GM18868 (cell line): ENCODE data around the gene GOLGA3.
"Not testable (repeated sequence)": the region's sequence is repeated elsewhere in the genome, so short reads cannot be mapped to it uniquely, and the experiment has no call there.

Source experiments
- ATAC-seq: cut with Tn5 transposase; IDR thresholded peaks from one replicate; pipeline ENCODE4 v1.9.1; 2021; ENCODE audit warnings: mild to moderate bottlenecking, moderate library complexity; ENCODE audit not compliant: unreplicated experiment

GOLGA3 gene

DNA sequence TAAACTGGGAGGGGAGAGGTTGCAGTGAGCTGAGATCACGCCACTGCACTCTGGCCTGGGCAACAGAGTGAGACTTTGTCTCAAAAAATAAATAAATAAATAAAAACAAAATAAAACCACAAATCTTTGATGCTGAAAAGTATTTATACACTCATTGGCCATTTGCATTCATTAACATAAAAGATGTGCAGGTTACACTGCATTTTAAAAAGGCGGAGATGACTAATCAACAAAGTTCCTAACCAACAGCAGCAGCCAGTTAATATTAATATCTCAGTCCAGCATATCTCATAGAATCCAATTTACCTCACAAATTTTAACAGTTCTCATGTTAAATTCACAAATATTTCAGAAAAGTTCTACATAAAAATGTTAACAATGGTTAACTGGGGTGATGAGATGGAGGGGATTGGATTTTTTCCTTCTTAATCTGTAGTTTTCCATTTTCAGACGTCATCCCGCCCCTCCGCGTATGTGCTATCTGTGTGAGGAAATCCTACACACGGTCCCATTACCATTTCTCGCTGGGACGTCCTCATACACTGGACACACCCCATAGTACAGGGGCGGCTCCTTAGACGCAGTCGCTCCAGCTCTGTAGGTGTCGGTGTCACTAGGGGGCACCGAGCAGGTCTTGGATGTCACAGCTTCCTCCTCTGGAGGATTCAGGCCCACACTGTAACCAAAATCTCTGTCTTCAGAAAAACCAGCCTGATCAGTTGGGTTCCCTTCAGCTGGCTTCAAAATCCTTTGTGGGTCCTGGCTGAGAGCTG lies 74.3 kb downstream of the GOLGA3 start:
- ATAC-seq = no peak

DNA sequence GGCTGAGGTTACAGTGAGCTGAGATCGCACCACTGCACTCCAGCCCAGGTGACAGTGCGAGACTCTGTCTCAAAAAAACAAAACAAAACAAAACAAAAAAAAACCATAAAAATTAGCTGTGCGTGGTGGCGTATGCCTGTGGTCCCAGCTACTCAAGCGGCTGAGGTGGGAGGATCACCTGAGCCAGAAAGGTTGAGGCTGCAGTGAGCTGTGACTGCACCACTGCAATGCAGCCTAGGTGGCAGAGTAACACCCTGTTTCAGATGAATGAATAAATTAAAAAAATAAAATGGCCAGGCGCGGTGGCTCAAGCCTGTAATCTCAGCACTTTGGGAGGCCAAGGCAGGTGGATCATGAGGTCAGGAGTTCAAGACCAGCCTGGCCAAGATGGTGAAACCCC lies 75.0 kb downstream of the GOLGA3 start:
- not testable (repeated sequence) for ATAC-seq

DNA sequence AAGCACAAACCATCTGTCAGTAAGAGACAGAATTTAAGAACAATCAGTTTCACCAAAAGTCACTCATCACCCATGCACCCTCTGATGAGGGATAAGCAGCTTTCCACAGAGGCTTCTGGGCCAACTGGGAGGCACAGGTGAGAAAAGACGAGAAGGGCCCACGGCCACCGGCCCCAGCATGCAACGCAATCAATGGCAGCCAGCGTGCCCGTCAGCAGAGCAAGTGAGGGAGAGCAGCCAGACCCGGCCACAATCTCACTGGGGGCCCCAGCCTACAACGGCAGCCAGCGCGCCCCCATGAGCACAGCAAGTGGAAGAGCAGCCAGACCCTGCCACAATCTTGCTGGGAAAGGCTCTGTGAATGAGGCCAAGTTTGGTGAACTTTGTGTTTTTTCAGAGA lies 80.3 kb downstream of the GOLGA3 start:
- no peak for ATAC-seq

- no peak for ATAC-seq
Observed at GRCh38 chr12:132747896-132748295, 80.8 kb downstream of the GOLGA3 start.

DNA sequence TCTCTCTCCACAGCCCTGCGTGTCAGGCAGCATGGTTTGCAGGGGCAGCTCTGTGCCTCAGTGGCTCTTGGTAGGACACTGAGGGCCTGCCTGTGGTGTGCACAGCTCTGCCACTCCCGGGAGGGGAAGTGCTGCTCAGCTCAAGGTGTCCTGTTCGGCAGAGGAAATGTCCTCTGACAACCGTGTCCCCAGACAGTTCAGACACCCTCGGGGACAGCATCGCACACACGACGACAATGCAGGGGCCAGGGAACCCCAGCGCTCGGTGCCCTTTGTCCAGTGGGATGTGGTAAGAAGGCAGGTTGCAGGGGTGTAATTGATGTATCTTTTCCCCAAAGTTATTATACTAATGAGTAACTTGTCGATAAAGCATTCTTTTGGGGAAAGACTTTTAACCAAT lies 81.3 kb downstream of the GOLGA3 start:
- no peak for ATAC-seq

GRCh38 chr12:132746613-132747012 lies 82.1 kb downstream of the GOLGA3 start:
- ATAC-seq = no peak

- no peak for ATAC-seq
Observed at GRCh38 chr12:132743831-132744230, 84.8 kb downstream of the GOLGA3 start.

DNA sequence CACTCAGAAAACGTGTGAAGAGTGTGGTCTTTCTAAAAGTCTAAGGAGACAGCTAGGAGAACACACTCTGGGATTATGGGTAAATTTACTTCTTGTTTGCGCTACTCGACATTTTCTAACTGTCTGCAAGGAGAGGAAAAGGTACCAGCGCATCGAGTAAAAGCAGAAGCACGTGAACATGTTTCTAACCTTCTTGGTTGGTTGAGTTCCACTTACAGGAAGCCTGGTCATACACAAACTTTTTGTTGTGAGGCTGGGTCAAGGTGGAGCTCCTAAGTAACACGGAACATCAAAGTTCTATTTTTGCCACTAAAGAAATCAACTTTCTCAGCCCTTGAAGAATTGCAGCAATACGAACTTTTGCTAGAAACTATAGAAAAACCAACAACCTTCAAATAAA lies 87.0 kb downstream of the GOLGA3 start:
- ATAC-seq = no peak

DNA sequence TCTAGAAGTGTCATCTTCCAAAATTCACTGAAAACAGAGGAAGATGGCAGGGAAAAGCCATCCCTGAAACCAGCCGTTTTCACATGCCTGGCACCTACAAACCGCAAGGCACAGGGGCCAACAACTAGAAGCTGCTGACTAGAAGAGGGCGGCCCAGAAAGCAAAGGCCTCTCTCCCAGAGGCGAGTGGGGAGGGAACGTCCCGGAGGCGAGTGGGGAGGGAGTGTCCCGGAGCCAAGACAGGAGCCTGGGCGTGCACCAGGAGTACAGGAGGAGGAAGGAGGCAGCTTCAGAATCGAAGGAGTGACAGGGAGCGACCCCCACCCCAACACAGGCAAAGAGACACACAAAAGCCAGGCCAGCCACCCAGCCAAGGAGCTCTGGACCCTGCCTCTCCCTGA lies 88.0 kb downstream of the GOLGA3 start:
- no peak for ATAC-seq

DNA sequence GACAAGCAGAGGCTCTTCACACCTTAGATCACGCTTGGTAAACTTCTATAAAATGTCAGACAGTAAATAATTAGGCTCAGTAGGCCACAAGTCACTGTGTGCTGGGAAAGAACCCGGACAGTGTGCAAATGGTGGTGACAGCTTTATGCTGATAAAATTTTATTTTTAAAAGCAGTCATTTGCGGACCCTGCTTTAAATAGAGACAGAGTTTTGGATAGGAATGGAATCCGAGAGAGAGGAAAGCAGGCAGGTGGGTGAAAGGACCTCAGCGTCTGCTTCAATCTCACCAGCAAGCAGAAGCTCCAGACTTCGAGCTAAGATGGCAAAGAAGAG lies 88.4 kb downstream of the GOLGA3 start:
- no peak for ATAC-seq

DNA sequence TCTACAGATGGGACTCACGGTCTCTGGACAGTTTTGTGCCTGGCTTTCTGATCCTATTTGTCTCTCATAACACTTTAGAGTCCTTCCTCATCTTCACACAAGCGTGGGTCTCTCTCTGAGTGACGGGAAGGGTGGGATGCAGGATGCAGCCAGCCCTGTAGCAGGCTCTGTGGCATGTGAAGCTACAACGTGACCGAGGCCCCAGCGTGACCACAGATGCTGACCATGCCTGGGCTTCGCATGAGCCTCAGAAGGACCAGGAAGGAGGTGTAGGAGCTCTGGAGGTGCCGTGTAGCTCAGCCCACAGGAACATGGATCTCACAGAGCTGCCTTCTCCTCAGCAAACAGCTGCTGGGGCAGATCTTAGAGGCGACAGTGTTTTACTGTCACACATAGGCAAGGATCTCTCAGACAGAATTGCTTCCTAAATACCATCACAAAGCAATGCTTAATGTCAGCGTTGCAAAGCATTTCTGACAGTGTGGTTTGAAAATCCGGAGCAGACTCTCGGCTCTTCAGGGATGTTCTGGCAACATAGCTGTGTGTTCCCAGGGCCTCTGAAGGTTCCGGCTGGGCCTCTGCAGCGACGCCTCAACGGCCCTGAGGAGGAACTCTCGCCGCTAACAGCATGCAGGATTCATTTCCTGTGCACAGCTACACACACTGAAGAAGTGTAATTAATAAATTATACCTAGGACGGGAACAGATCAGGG lies 88.9 kb downstream of the GOLGA3 start:
- no peak for ATAC-seq

GRCh38 chr12:132736913-132737312 lies 91.8 kb downstream of the GOLGA3 start:
- no peak for ATAC-seq

GRCh38 chr12:132736378-132736777 lies 92.3 kb downstream of the GOLGA3 start:
- no peak for ATAC-seq

GRCh38 chr12:132735496-132735895 lies 93.2 kb downstream of the GOLGA3 start:
- no peak for ATAC-seq

DNA sequence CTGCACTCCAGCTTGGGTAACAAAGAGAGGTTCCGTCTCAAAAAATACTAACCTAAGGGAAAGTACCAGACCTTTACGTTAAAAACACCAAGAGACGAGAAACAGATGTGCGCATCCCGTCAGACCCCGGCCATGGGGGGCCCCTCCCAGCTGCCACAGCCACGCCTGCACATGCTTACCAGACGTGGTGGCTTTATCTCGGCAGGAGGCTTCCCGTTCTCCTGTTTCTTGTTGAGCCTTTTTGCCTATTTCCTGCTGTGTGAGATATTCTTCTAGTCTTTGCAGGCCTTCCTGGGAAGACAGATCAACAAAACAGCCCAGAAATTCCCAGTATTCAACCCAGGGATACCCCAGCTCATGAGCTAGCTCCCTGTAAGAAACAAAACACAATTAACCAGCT lies 94.5 kb downstream of the GOLGA3 start:
- ATAC-seq = no peak

GRCh38 chr12:132731574-132731973 lies 97.1 kb downstream of the GOLGA3 start:
- ATAC-seq = no peak

- ATAC-seq = no peak
Observed at GRCh38 chr12:132730353-132730752, 98.3 kb downstream of the GOLGA3 start.

DNA sequence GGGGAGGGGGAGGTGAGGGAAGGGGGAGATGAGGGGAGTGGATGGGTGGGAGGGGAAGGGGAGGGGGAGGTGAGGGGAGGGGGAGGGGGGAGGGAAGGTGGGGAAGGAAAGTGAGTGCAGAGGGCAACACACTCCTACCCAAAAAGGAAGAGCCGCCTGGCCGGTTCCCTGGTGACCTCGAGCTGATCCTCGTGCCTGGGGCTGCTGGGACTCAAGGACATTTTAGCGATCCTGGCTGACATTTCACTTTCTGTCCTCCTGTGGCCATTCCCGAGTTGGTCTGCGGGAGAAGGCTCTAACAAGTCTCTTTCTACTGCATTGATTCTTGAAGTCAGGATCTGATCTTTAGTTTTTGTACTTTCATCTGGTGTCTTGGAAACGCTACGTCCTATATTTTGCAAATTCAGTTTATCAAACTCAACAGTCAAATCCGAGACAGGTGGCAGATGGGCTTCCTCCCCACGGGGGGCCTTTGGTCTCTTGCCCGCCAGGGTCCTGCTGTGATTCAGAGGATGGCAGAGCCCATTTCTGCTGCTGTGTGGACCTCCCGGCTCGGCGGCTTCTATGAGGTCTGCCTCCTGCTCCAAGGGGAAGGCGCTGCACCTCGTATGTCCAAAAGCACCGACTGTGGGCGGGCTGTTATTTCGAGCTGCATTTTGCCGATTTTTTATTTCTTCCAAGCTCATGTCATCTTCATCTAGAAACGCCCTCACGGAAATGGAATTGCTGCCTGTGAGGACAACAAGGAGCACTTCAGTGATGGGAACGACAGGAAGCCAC lies 98.9 kb downstream of the GOLGA3 start:
- no peak for ATAC-seq

DNA sequence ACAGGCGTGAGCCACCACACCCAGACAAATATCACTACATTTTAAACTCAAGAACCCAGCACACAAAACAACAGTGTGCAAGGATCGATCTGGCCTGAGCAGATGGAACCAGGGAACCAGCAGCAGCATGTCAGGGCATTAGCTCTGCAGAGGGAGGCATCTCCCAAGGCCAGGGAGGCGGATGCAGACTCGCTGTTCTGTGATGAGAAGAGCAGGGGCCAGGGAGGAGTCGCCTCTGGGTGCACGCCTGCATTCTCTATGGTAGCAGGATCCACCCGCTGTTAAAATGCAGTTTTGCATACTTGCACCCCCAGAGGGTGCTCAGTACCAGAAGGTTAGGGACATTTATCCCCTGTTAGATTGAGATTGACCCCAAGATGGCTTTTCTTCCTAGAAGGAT lies 100.2 kb downstream of the GOLGA3 start:
- no peak for ATAC-seq

GRCh38 chr12:132727091-132727794 lies 101.4 kb downstream of the GOLGA3 start:
- ATAC-seq = no peak

DNA sequence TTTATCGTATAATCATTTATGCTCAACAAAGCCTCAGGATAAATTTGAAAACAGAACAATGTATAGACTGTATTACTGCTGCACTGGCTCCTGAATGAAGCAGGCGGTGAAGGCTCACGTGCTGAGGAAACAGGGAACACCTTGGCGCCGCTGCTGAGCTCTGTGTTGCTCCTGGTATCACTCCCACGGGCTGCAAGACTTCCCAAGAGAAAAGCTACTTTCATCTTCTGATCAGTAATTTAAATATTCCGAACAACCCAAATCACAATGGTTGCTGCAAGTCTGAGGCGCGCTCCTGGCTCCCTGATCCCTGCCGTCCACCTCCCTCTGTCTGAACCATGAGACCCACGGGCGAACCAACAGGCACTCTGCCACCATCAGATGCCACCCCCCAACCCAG lies 102.3 kb downstream of the GOLGA3 start:
- ATAC-seq = no peak
